NCI-H1436 treated with DMSO at 0.1 percent for 48 hours (cell line): Measurements from ENCODE around the gene POLN.
"Not testable (repeated sequence)": the region's sequence is repeated elsewhere in the genome, so short reads cannot be mapped to it uniquely, and the experiment has no call there.

Source experiments
- DNase-seq: peaks from one replicate; lab custom pipeline; 2025; lab: John Stamatoyannopoulos, UW

POLN gene

GRCh38 chr4:2040391-2041238 is 201.3 kb downstream of the POLN start:
- no peak for DNase-seq

GRCh38 chr4:2036866-2037265 is 205.1 kb downstream of the POLN start:
- no peak for DNase-seq

DNA sequence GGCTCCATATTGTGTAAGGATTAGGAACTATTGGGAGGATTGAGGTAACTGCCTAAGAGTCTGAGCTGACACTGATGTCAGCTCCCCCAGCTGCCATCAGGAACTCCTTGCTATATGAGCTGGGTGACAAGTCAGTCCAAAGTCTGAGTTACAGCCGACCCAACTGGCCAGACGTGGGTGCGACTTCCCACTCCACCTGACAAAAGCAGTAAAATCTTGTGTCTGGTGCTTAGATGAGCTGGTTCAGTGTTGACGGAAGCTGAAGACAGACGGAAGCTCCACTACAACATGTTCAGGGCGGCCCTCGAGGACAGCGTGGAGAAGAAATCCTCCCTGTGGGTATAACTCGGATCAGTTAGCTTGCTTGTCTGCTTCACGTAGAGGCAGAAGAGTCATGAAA is 205.6 kb downstream of the POLN start:
- no peak for DNase-seq

- not testable (repeated sequence) for DNase-seq
These were observed 210.8 kb downstream of the POLN start for GRCh38 chr4:2031161-2031560.

DNA sequence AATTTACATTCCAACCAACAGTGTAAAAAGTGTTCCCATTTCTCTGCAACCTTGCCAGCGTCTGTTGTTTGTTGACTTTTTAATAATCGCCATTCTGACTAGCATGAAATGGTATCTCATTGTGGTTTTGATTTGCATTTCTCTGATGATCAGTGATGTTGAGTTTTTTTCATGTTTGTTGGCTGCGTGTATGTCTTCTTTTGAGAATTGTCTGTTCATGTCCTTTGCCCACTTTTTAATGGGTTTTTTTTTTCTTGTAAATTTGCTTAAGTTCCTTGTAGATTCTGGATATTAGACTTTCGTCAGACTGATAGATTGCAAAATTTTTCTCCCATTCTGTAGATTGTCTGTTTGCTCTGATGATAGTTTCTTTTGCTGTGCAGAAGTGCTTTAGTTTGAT is 214.8 kb downstream of the POLN start:
- not testable (repeated sequence) for DNase-seq

- no peak for DNase-seq
These were observed 216.1 kb downstream of the POLN start for GRCh38 chr4:2025817-2026216.

GRCh38 chr4:2024683-2025082 is 217.2 kb downstream of the POLN start:
- DNase-seq = no peak
